Amygdala (tissue), 56 donors: ENCODE results near the gene RASGRF1.
A peak's percentile ranks its signal among the peaks of the same experiment; 100 is the strongest.
"Not testable (repeated sequence)": the region's sequence is repeated elsewhere in the genome, so short reads cannot be mapped to it uniquely, and the experiment has no call there.

Source experiments
- DNase-seq, 56 donors: peaks; one replicate each; lab custom pipeline; 2025; lab: John Stamatoyannopoulos, UW

RASGRF1 gene

GRCh38 chr15:78938658-78939488 lies 151.7 kb downstream of the RASGRF1 start:
- DNase-seq: no peak

- DNase-seq: no peak
These were observed 153.3 kb downstream of the RASGRF1 start for GRCh38 chr15:78937132-78937739.

- DNase-seq: no peak
These were observed 155.9 kb downstream of the RASGRF1 start for GRCh38 chr15:78934655-78935023.

GRCh38 chr15:78933823-78934654 lies 156.5 kb downstream of the RASGRF1 start:
- DNase-seq: peak in 6 of 56 donors; percentile 17 to 46 (median 28)

GRCh38 chr15:78933187-78933822 lies 157.3 kb downstream of the RASGRF1 start:
- no peak for DNase-seq

GRCh38 chr15:78932258-78932808 lies 158.2 kb downstream of the RASGRF1 start:
- no peak for DNase-seq

GRCh38 chr15:78931439-78932257 lies 158.9 kb downstream of the RASGRF1 start:
- no peak for DNase-seq

GRCh38 chr15:78930577-78931388 lies 159.8 kb downstream of the RASGRF1 start:
- DNase-seq: peak in 1 of 56 donors; percentile 17

GRCh38 chr15:78929536-78930264 lies 160.9 kb downstream of the RASGRF1 start:
- no peak for DNase-seq

- no peak for DNase-seq
These were observed 161.9 kb downstream of the RASGRF1 start for GRCh38 chr15:78928616-78929093.

- DNase-seq: not testable (repeated sequence)
These were observed 162.4 kb downstream of the RASGRF1 start for GRCh38 chr15:78928176-78928575.

GRCh38 chr15:78927077-78927790 lies 163.3 kb downstream of the RASGRF1 start:
- DNase-seq: no peak

- DNase-seq: no peak
These were observed 164.4 kb downstream of the RASGRF1 start for GRCh38 chr15:78925956-78926743.

GRCh38 chr15:78925076-78925624 lies 165.4 kb downstream of the RASGRF1 start:
- no peak for DNase-seq

GRCh38 chr15:78923480-78924360 lies 166.9 kb downstream of the RASGRF1 start:
- DNase-seq: no peak
